NB4 (cell line): Measurements from ENCODE around the gene CPS1.

Experiments
- DNase-seq: peaks from one replicate; pipeline ENCODE4 v3.0.0; 2010; ENCODE audit warnings: low read depth
- H3K4me3 ChIP-seq: one replicate; pipeline ENCODE4 v1.5.1; 2011; ENCODE audit warnings: mild to moderate bottlenecking, low read depth, low read length, moderate library complexity
- CTCF ChIP-seq: IDR thresholded peaks from one replicate; pipeline ENCODE4 v1.5.1; 2012; ENCODE audit warnings: low read depth, low read length
- MAX ChIP-seq: IDR thresholded peaks from 2 replicates; pipeline ENCODE4 v1.6.1; 2011; ENCODE audit warnings: low read depth, low read length
- MYC ChIP-seq: IDR thresholded peaks from 2 replicates; pipeline ENCODE4 v1.6.1; 2011; ENCODE audit warnings: low read depth, low read length
- POLR2A ChIP-seq: IDR thresholded peaks from 2 replicates; pipeline ENCODE4 v1.6.1; 2011; ENCODE audit warnings: mild to moderate bottlenecking; ENCODE audit not compliant: insufficient read length; ENCODE audit errors: extremely low read depth

CPS1 gene

GRCh38 chr2:210540471-210540870 is 15.9 kb upstream of the CPS1 start:
- no peak for DNase-seq
- no peak for TF ChIP-seq MYC
- TF ChIP-seq POLR2A = no peak
- no peak for TF ChIP-seq MAX
- TF ChIP-seq CTCF = no peak
- H3K4me3 ChIP-seq = no peak overlapping the region

- no peak for DNase-seq
These were observed 15.5 kb upstream of the CPS1 start for GRCh38 chr2:210540900-210541289.

GRCh38 chr2:210541290-210541902 is 15.0 kb upstream of the CPS1 start:
- TF ChIP-seq MAX (no peak), CTCF (no peak), POLR2A (no peak), MYC (no peak)
- DNase-seq = no peak
- H3K4me3 ChIP-seq = no peak overlapping the region

More at GRCh38 chr2:210540900-210541289, 15.5 kb upstream of the CPS1 start:
- no peak overlapping the region for H3K4me3 ChIP-seq
- TF ChIP-seq MAX = no peak
- no peak for TF ChIP-seq CTCF

DNA sequence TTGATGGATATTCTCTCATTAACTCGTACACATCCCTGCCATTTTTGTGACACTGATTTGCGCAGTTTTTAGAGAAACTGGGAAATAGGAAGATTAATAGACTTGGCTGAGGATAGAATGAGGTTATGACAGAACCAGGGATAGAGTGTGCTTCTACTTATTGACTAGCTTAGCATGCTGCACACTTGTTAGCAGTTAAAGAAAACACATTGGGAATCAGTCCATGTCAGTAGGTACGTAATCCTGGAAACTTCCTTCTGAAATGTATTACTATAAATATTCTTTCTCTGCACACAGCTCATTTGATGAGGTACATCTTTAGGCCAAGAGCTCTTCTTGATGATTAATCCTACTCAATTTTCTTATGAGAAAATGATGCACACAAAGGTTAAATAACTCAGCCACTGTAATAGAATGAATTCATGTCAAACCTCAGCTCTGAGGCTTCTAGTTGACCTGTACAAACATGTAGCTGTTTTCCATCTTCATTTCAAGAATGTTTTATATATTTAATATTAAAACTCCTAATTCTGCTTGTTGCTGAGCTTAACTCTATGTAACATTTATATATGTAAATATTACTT is 12.3 kb upstream of the CPS1 start:
- TF ChIP-seq MYC = no peak
- TF ChIP-seq POLR2A = no peak
- no peak for TF ChIP-seq CTCF
- no peak overlapping the region for H3K4me3 ChIP-seq
- no peak for DNase-seq

DNA sequence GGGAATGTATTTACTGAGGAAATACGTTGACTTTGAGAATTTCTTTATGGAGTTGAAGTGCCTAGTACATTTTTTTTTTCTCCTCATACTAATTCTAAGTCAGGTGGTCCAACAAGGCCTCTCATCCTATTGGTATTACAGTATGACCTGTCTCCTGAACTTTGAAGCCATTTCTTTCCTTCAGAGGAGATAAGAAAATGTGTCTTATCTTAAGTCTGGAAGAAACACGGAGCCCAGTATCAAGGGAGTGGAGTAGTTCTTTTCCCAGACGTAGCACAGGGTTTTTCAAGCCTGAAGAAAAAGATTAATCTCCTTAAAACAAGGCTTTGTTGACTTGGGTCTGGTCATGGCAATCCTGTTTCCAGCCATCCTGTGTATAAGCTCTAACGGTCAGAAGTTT is 11.6 kb upstream of the CPS1 start:
- TF ChIP-seq CTCF (no peak), POLR2A (no peak), MYC (no peak), MAX (no peak)
- no peak overlapping the region for H3K4me3 ChIP-seq
- DNase-seq = no peak
